SH-SY5Y (cell line): Measurements from ENCODE around the gene XK.

Source experiments
- GATA2 ChIP-seq: IDR thresholded peaks from 2 replicates; pipeline ENCODE4 v1.6.1; 2011; ENCODE audit warnings: mild to moderate bottlenecking, low read depth, low read length
- GATA3 ChIP-seq: IDR thresholded peaks from 2 replicates; pipeline ENCODE4 v1.6.1; 2011; ENCODE audit warnings: low read depth, mild to moderate bottlenecking, low read length, moderate library complexity

XK gene

GRCh38 chrX:37676811-37677210 is 8.8 kb upstream of the XK start:
- no peak for TF ChIP-seq GATA2
- no peak for TF ChIP-seq GATA3

DNA sequence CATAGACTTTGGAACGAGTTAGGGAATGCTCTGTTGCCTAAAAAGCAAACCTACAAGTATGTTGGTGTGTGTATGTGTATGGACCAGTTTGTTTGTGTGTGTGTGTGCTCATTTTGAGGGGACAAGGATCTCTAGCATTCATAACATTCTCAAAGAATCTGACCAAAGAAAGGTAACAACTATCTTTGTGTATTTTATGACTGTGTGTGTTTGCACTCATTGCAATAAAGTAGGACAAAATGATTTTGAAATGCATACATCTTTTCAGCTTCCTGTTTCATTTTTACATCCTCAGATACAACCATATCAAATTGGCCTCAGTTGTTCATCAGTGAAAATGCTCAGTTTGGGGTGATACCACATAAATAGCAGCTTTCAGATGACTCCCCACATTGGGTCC is 8.3 kb upstream of the XK start:
- TF ChIP-seq GATA2: no peak
- TF ChIP-seq GATA3: no peak

GRCh38 chrX:37677765-37678164 is 7.8 kb upstream of the XK start:
- TF ChIP-seq GATA2: no peak
- TF ChIP-seq GATA3: no peak

GRCh38 chrX:37678574-37678973 is 7.0 kb upstream of the XK start:
- TF ChIP-seq GATA3: no peak
- TF ChIP-seq GATA2: no peak

GRCh38 chrX:37679230-37679629 is 6.4 kb upstream of the XK start:
- TF ChIP-seq GATA2: no peak
- no peak for TF ChIP-seq GATA3

DNA sequence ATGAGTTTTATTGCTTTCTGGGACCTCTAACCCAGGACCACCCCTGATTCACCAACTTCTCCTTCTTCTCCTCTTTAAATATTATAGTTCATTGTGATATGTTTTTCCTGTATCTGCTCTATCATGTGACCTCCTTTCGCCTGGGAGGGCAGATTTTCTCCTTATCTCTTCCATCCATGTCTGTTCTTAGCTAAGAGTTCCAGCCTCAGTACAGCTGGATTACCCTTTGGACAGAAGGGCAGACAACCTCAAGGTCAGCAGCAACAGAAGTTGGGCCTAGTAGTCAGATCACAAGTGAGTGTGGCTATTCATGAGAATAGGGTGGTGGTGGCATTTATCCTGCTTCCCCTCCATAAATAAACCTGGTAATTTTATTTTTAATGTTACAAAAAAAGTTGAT is 5.7 kb upstream of the XK start:
- TF ChIP-seq GATA3 (no peak), GATA2 (no peak)

GRCh38 chrX:37684426-37684825 is 1.2 kb upstream of the XK start:
- TF ChIP-seq GATA2: no peak
- no peak for TF ChIP-seq GATA3

- no peak for TF ChIP-seq GATA3
These were observed 618 bp upstream of the XK start for GRCh38 chrX:37684973-37685372.

DNA sequence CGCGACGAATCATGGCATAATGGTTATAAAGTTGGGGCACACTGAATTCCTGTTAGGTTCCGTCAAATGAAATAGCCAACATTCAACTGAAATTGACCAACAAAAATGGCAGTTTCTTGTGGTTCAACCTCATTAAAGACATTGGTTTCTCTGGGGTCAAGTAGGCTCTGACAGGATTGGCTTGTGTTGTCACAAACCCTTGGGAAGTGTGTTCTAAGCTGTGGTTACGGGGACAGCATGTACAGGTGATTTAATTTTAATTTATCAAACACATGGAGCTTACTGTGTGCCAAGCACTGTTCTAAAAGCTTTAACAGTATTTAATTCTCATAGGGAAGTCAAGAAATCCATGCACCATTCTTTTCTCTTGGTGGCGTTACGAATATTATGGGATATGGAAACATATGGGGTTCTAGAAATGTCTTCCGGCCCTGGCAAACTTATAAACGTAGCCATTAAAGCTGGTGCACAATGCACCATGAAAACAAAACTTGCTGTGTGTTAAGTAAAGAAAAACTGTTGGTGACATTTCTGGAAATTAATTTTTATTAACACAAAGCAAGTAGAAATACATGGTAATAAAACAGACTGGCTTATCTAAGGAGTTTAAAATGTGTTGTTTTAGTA is 891 bp downstream of the XK start:
- TF ChIP-seq GATA3: no peak
- TF ChIP-seq GATA2: no peak

DNA sequence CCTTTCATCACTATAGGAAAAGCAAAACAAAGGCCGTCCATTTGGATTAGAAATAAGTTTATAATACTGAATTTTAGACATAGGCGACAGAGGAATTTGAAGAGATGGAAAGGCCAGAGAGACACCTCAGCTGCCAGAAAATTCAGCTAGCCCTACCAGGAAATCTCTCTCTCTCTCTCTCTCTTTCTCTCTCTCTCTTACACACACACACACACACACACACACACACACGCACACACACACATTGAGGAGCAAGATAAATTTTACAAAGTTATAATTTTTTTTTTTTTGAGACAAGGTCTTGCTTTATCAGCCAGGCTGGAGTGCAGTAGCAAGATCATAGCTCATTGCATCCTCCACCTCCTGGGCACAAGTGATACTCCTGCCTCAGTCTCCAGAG is 1.4 kb downstream of the XK start:
- TF ChIP-seq GATA3 (no peak), GATA2 (no peak)

- TF ChIP-seq GATA2 (no peak), GATA3 (no peak)
These were observed 4.5 kb downstream of the XK start for GRCh38 chrX:37690119-37690518.

GRCh38 chrX:37692918-37693317 is 7.3 kb downstream of the XK start:
- TF ChIP-seq GATA3: no peak
- no peak for TF ChIP-seq GATA2

DNA sequence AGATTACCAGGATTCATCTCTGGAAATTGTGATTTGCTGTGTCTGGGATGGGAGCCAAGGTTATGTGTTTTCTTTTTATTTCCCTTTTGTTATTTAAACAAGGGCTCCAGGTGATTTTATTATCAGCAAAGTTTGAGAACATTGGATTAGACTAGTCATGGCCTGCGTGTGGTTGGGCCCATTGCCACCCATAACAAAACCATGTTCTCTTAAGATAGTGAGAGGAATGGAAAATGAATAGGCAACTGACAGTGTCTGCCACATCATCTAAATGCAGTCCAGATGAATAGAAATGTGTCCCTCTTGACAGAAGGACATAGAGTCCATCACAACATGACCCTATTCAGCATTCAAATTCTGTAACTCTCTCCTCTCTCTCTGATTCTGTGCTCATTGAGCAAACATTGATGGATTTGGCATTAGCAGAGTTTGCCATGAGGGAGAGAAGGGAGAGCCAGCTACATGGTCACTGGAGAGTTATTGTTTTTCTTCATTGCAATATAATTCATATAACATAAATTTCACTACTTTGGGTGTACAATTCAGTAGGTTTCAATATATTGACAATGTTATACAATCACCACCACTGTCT is 11.7 kb downstream of the XK start:
- no peak for TF ChIP-seq GATA3

- TF ChIP-seq GATA3: no peak
- no peak for TF ChIP-seq GATA2
These were observed 16.0 kb downstream of the XK start for GRCh38 chrX:37701588-37701987.

- no peak for TF ChIP-seq GATA3
- TF ChIP-seq GATA2: no peak
These were observed 26.4 kb downstream of the XK start for GRCh38 chrX:37711991-37712390.

DNA sequence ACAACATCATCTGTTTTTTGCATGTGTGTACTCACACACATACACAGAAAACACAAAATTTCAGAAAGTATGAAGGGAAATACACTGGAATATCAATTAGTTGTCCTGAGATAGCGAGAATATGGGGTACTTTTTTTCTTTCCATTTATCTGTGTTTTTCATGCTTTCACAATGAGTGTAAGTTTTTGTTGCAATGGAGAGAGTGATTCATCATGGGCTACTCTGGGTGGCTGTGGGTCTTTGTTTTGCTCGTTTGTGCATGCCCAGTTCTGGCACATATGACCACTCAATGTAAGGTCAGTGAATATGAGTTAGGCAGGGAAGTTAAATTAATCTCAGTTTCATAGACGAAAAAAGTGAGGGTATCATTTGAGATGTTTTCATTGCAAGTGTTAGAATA is 26.9 kb downstream of the XK start:
- no peak for TF ChIP-seq GATA2
- TF ChIP-seq GATA3: no peak

DNA sequence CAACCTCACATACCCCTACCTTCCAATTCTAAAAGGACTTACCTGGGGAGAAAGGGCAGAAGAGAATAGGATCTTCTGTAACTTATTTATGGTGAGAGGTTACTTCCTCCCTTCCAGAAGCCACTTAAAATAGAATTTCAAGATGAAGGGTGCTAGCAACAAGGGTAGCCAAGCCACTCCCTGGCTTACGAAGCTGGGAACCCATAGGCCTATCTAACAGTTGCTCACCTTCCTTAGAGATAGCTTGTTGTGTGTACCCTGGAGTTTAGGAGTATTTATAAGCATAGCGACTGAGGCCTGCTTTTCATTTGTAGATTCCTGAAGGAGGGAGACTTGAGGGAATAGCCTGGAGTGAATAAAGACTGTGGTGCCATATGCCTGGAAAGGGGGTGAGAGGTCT is 28.9 kb downstream of the XK start:
- no peak for TF ChIP-seq GATA2
- TF ChIP-seq GATA3: no peak
